Bronchial epithelial cell (primary cell): ENCODE measurements around the gene MMP23B. TPM values are rescaled to one million over a fixed set of nuclear protein-coding genes. Genes with fewer than 3 reads are reported as not detected.
"Not testable (repeated sequence)": the region's sequence is repeated elsewhere in the genome, so short reads cannot be mapped to it uniquely, and the experiment has no call there.

Experiments used
- DNase-seq: peaks from one replicate; pipeline ENCODE4 v3.0.0-alpha.2; 2010; ENCODE audit warnings: low read depth
- FAIRE-seq: peaks from 2 replicates; lab custom pipeline; 2011; peaks lifted over from hg19 to GRCh38; lab: Jason Lieb, UNC
- H3K27me3 ChIP-seq: 2 replicates; pipeline ENCODE4 v1.5.1; 2011; ENCODE audit warnings: low read length; ENCODE audit not compliant: control insufficient read depth, insufficient read depth
- H3K36me3 ChIP-seq: 2 replicates; pipeline ENCODE4 v1.5.1; 2011; ENCODE audit warnings: low read length; ENCODE audit not compliant: control insufficient read depth, insufficient read depth
- H3K4me3 ChIP-seq: 2 replicates; pipeline ENCODE4 v1.5.1; 2011; ENCODE audit warnings: mild to moderate bottlenecking, low read depth, low read length, control low read depth
- CTCF ChIP-seq: IDR thresholded peaks from 2 replicates; pipeline ENCODE4 v1.5.1; 2011; ENCODE audit warnings: mild to moderate bottlenecking, moderate library complexity, low read length, control low read depth, inconsistent platforms; ENCODE audit not compliant: insufficient read depth, severe bottlenecking
- total RNA-seq: library from RNA; depleted of rRNA; stranded (reverse); fragments of >200 nt; gene quantifications from 2 replicates; pipeline ENCODE4 v1.2.1, GENCODE V29; 2014

MMP23B gene
- total RNA-seq, 1 donor from 2014 or later, result 0.26 TPM

GRCh38 chr1:1658583-1659549 is 26.9 kb downstream of the MMP23B start, which contains the start of gene CDK11B:
CDK11B (minus strand) TSS chr1:1659004; CDS start chr1:1657485, 1,519 bp downstream.
- DNase-seq, result peak; percentile 86
- not testable (repeated sequence) for H3K27me3 ChIP-seq, FAIRE-seq, H3K36me3 ChIP-seq
- peak within 1 kb of the TSS; percentile 50 for H3K4me3 ChIP-seq
- peak; percentile 20 for TF ChIP-seq CTCF

- not testable (repeated sequence) for DNase-seq, H3K36me3 ChIP-seq, H3K27me3 ChIP-seq, FAIRE-seq, H3K4me3 ChIP-seq
Observed at GRCh38 chr1:1662392-1662791, 30.4 kb downstream of the MMP23B start.

- DNase-seq, FAIRE-seq, H3K27me3 ChIP-seq, H3K36me3 ChIP-seq, H3K4me3 ChIP-seq: not testable (repeated sequence)
Observed at GRCh38 chr1:1662830-1663560, 31.0 kb downstream of the MMP23B start.

- H3K4me3 ChIP-seq, H3K27me3 ChIP-seq, FAIRE-seq, DNase-seq: not testable (repeated sequence)
- peaks cover 11% of the 10 kb centered on the region for H3K36me3 ChIP-seq
Observed at GRCh38 chr1:1664318-1664717, 32.3 kb downstream of the MMP23B start.

- TF ChIP-seq CTCF, result no peak
- no peak for FAIRE-seq
- H3K27me3 ChIP-seq, result no peaks in the 10 kb centered on the region
- no peak for DNase-seq
- H3K4me3 ChIP-seq, result no peak overlapping the region
- peaks cover 14% of the 10 kb centered on the region for H3K36me3 ChIP-seq
Observed at GRCh38 chr1:1664941-1665814, 33.2 kb downstream of the MMP23B start.

- peak; percentile 58 for TF ChIP-seq CTCF
- DNase-seq (no peak), FAIRE-seq (no peak)
- no peak overlapping the region for H3K4me3 ChIP-seq
- H3K36me3 ChIP-seq, result peaks cover 14% of the 10 kb centered on the region
- H3K27me3 ChIP-seq, result no peaks in the 10 kb centered on the region
Observed at GRCh38 chr1:1665815-1666251, 33.9 kb downstream of the MMP23B start.
